Subcutaneous adipose tissue (tissue), 4 donors: ENCODE measurements around the gene CD93. TPM values are rescaled to one million over a fixed set of nuclear protein-coding genes. Genes with fewer than 3 reads are reported as not detected.

Experiments
- total RNA-seq, 4 donors: library from RNA; depleted of rRNA; stranded (reverse); fragments of >200 nt; gene quantifications; one replicate each; pipeline ENCODE4 v1.1.0, GENCODE V29; 2016
- TF ChIP-seq, protein P1 (sequence below): fragments of 450-650 bp; IDR thresholded peaks from one replicate; pipeline ENCODE4 v1.5.1; 2016; ENCODE audit warnings: low read depth, mild to moderate bottlenecking, control low read depth, antibody characterized with exemption, moderate library complexity

The CD93 gene
- total RNA-seq, 4 donors from 2014 or later = 47.8 to 82.9 (median 61.0) TPM

DNA sequence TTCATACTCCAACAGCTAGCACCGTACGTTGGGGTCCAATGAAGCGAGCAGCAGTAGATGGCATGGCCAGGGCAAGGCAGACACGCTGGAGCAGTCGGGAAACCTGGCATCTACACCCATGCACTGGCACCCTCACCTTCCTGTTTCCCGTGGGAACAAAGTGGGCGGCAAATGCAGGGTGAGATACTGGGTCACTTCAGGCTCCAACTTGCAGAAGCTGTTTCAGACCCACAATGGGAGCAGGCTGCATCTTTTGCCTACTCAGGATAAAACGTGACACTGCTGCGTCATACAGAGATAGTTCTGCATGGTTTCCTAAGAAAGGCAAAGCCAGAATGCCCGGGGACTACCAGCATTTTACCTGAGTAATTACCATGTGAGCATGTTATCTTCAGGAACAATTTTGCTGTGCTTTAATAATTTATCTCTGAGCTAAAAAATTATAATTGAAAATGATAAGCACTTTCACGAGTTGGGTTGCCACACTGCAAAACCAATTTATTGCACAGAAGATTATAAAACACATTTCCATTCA lies 10.9 kb upstream of the CD93 start:
- TF ChIP-seq, protein P1, sequence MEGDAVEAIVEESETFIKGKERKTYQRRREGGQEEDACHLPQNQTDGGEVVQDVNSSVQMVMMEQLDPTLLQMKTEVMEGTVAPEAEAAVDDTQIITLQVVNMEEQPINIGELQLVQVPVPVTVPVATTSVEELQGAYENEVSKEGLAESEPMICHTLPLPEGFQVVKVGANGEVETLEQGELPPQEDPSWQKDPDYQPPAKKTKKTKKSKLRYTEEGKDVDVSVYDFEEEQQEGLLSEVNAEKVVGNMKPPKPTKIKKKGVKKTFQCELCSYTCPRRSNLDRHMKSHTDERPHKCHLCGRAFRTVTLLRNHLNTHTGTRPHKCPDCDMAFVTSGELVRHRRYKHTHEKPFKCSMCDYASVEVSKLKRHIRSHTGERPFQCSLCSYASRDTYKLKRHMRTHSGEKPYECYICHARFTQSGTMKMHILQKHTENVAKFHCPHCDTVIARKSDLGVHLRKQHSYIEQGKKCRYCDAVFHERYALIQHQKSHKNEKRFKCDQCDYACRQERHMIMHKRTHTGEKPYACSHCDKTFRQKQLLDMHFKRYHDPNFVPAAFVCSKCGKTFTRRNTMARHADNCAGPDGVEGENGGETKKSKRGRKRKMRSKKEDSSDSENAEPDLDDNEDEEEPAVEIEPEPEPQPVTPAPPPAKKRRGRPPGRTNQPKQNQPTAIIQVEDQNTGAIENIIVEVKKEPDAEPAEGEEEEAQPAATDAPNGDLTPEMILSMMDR = no peak

- TF ChIP-seq, protein P1 = no peak
These were observed 10.0 kb upstream of the CD93 start for GRCh38 chr20:23096097-23096496.

- TF ChIP-seq, protein P1 = no peak
These were observed 9.4 kb upstream of the CD93 start for GRCh38 chr20:23095499-23095898.

- TF ChIP-seq, protein P1 = no peak
These were observed 8.8 kb upstream of the CD93 start for GRCh38 chr20:23094927-23095326.

- TF ChIP-seq, protein P1 = no peak
These were observed 8.2 kb upstream of the CD93 start for GRCh38 chr20:23094213-23094896.

GRCh38 chr20:23093613-23094012 lies 7.5 kb upstream of the CD93 start:
- TF ChIP-seq, protein P1 = no peak

DNA sequence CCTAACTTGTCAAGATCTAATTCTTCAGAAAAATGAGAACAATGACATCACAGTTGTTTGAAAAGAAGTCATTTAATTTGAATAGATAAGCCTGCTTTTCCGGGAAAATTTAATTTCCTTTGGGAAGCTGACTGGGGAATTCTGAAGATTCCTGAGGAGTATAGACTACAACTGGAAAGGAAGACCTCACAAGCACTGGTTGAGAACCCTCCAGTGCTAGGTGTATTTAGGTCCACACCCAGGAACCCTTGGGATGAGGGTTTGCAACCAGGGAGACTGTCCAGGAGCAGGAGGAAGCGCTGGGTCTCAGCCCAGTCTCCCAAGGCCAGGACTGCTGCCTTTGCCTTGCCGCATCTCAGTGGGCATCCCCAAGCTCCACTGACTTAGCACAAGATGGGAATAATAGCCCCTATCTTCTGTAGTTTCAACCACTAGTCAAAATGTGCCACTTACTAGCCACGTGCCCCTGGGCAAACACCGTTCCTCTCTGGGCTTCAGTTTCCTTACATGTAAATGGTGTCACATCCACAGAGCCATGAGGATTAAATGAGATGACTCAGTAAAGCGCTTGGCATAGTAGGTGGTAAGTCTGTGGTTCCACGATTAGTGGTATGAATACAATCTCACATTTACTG lies 6.9 kb upstream of the CD93 start:
- TF ChIP-seq, protein P1 = no peak
